AG04449 (cell line): Measurements from ENCODE around the gene TNFSF8.

Source experiments
- CTCF ChIA-PET: fragments of 350-600 bp; formaldehyde crosslinking; extraction: SDS; loops from one replicate; lab custom pipeline; 2021; ENCODE audit warnings: antibody characterized with exemption; lab: Yijun Ruan, JAX
- POLR2A ChIA-PET: fragments of 400-600, 350-600 bp; formaldehyde crosslinking; extraction: SDS; loops from one replicate; lab custom pipeline; 2020; ENCODE audit warnings: antibody characterized with exemption, inconsistent platforms; lab: Yijun Ruan, JAX
- DNase-seq: peaks from one replicate; pipeline ENCODE4 v3.0.0-alpha.2; 2010; ENCODE audit warnings: low read depth, low spot score
- H3K4me3 ChIP-seq: 2 replicates; pipeline ENCODE4 v1.5.1; 2011; ENCODE audit warnings: low read depth, mild to moderate bottlenecking, control low read depth, low read length
- CTCF ChIP-seq: IDR thresholded peaks from one replicate; pipeline ENCODE4 v1.5.1; 2011; ENCODE audit warnings: mild to moderate bottlenecking, moderate library complexity, low read length, control low read depth, inconsistent platforms; ENCODE audit not compliant: insufficient read depth; ENCODE audit errors: missing control alignments

Gene TNFSF8

DNA sequence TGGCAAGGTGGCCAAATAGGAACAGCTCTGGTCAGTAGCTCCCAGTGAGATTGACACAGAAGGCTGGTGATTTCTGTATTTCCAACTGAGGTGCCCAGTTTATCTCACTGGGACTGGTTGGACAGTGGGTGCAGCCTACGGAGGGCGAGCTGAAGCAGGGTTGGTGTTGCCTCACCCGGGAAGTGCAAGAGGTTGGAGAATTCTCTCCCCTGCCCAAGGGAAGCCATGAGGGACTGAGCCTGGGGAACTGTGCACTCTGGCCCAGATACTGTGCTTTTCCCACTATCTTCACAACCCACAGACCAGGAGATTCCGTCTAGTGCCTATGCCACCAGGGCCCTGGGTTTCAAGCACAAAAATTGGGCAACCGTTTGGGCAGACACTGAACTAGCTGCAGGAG is 61.0 kb downstream of the TNFSF8 start:
- CTCF ChIA-PET, result interaction anchor here (1.0 kb wide), 1 partner anchor 11 kb away, joined by 3 read pairs; no protein-coding TSS in a partner anchor
- DNase-seq, result no peak
- no peak for TF ChIP-seq CTCF
- H3K4me3 ChIP-seq, result no peak overlapping the region
- POLR2A ChIA-PET, result no interaction called here

- H3K4me3 ChIP-seq, result no peak overlapping the region
- no peak for TF ChIP-seq CTCF
- DNase-seq, result no peak
- POLR2A ChIA-PET, result no interaction called here
- CTCF ChIA-PET, result no interaction called here
Measured at GRCh38 chr9:114867327-114867726, 63.1 kb downstream of the TNFSF8 start.

DNA sequence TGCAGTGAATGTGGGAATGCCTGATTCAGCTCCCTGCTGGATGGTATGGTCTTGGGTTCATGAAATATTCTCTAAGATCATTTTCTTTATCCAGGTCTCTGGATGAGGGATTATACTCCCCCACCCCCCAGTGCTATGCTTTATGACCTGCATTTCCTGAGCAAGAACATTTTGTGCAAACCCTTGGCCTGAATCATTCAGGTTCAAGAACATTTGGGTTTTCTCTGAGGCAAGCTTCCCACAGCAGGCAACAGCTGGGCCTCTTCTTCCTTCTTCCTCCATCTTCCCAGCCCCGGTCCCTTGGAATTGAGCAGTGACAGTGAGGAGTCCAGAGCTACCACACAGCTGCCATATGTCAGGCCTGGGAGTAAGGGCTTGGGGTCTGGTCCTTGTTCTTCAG is 65.9 kb downstream of the TNFSF8 start:
- ChIA-PET POLR2A (no interaction called here), CTCF (interaction anchor here (1.1 kb wide), 1 partner anchor 9 kb away, joined by 3 read pairs; no protein-coding TSS in a partner anchor)
- no peak overlapping the region for H3K4me3 ChIP-seq
- no peak for DNase-seq
- no peak for TF ChIP-seq CTCF

- DNase-seq, result no peak
- POLR2A ChIA-PET, result no interaction called here
- CTCF ChIA-PET, result no interaction called here
- no peak overlapping the region for H3K4me3 ChIP-seq
- no peak for TF ChIP-seq CTCF
Measured at GRCh38 chr9:114861922-114862605, 68.3 kb downstream of the TNFSF8 start.

- TF ChIP-seq CTCF, result no peak
- DNase-seq, result no peak
- CTCF ChIA-PET, result interaction anchor here (0.9 kb wide), 1 partner anchor 153 kb away, joined by 3 read pairs; no protein-coding TSS in a partner anchor
- no peak overlapping the region for H3K4me3 ChIP-seq
- POLR2A ChIA-PET, result no interaction called here
Measured at GRCh38 chr9:114861273-114861672, 69.1 kb downstream of the TNFSF8 start.

- TF ChIP-seq CTCF, result no peak
- ChIA-PET CTCF (no interaction called here), POLR2A (no interaction called here)
- no peak for DNase-seq
- no peak overlapping the region for H3K4me3 ChIP-seq
Measured at GRCh38 chr9:114860187-114860586, 70.2 kb downstream of the TNFSF8 start.
